Choroid plexus epithelial cell (primary cell): ENCODE results near the gene GNL1.

Source experiments
- DNase-seq: peaks from one replicate; pipeline ENCODE4 v3.0.0-alpha.2; 2010; ENCODE audit warnings: low read depth
- H3K4me3 ChIP-seq: 2 replicates; pipeline ENCODE4 v1.5.1; 2011; ENCODE audit warnings: low read depth, mild to moderate bottlenecking, control low read depth, low read length, moderate library complexity
- TF ChIP-seq, protein P1 (sequence below): conservative IDR thresholded peaks from 2 replicates; pipeline ENCODE4 v1.5.1; 2011; ENCODE audit warnings: low read depth, mild to moderate bottlenecking, control low read depth, inconsistent platforms, low read length, moderate library complexity

Gene GNL1

DNA sequence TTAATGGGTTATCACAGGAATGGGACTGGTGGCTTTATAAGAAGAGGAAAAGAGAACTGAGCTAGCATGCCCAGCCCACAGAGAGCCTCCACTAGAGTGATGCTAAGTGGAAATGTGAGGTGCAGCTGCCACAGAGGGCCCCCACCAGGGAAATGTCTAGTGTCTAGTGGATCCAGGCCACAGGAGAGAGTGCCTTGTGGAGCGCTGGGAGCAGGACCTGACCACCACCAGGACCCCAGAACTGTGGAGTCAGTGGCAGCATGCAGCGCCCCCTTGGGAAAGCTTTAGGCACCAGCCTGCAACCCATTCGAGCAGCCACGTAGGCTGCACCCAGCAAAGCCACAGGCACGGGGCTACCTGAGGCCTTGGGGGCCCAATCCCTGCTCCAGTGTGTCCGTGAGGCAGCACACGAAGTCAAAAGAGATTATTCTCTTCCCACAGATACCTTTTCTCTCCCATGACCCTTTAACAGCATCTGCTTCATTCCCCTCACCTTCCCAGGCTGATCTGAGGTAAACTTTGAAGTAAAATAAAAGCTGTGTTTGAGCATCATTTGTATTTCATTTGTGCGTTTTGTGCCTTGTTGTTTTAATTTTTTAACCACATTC, 62.5 kb downstream of the GNL1 start:
- no peak overlapping the region for H3K4me3 ChIP-seq
- TF ChIP-seq, protein P1, sequence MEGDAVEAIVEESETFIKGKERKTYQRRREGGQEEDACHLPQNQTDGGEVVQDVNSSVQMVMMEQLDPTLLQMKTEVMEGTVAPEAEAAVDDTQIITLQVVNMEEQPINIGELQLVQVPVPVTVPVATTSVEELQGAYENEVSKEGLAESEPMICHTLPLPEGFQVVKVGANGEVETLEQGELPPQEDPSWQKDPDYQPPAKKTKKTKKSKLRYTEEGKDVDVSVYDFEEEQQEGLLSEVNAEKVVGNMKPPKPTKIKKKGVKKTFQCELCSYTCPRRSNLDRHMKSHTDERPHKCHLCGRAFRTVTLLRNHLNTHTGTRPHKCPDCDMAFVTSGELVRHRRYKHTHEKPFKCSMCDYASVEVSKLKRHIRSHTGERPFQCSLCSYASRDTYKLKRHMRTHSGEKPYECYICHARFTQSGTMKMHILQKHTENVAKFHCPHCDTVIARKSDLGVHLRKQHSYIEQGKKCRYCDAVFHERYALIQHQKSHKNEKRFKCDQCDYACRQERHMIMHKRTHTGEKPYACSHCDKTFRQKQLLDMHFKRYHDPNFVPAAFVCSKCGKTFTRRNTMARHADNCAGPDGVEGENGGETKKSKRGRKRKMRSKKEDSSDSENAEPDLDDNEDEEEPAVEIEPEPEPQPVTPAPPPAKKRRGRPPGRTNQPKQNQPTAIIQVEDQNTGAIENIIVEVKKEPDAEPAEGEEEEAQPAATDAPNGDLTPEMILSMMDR: peak; percentile 39
- no peak for DNase-seq

DNA sequence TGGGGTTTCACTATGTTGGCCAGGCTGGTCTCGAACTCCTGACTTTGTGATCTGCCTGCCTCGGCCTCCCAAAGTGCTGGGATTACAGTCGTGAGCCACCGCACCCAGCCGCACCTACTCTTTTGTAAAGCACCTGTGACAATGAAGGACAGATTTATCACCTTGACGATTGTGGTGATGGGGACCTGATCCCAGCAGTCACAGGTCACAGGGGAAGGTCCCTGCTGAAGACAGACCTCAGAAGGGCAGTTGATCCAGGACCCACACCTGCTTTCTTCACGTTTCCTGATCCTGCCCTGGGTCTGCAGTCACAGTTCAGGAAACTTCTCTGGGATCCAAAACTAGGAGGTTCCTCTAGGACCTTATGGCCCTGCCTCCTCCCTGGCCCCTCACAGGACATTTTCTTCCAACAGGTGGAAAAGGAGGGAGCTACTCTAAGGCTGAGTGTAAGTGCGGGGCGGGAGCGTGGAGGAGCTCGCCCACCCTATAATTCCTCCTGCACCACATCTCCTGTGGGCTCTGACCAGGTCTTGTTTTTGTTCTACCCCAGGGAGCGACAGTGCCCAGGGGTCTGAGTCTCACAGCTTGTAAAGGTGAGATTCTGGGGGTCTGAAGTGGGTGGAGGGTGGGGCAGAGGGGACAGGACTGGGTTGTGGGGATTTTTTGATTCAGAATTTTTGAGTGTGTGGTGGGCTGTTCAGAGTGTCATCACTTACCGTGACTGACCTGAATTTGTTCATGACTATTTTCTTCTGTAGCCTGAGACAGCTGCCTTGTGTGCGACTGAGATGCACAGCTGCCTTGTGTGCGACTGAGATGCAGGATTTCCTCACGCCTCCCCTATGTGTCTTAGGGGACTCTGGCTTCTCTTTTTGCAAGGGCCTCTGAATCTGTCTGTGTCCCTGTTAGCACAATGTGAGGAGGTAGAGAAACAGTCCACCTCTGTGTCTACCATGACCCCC, 64.0 kb downstream of the GNL1 start:
- TF ChIP-seq, protein P1: no peak
- no peak overlapping the region for H3K4me3 ChIP-seq
- DNase-seq: no peak
